Measurements from ENCODE around the gene BAMBI.
"Not testable (repeated sequence)": the region's sequence is repeated elsewhere in the genome, so short reads cannot be mapped to it uniquely, and the experiment has no call there.

Gene BAMBI

GRCh38 chr10:28676968-28677887, at the start of gene BAMBI:
TSS of gene BAMBI (plus strand) at chr10:28677521. CDS start at chr10:28677898, 377 bp downstream.
- DNase-seq: peak; percentile 78

GRCh38 chr10:28628184-28628893, 49.0 kb upstream of the BAMBI start:
- DNase-seq: peak; percentile 33

GRCh38 chr10:28631896-28632583, 45.3 kb upstream of the BAMBI start:
- DNase-seq: no peak

- no peak for DNase-seq
Measured at GRCh38 chr10:28632584-28632945, 44.8 kb upstream of the BAMBI start.

GRCh38 chr10:28633750-28634149, 43.6 kb upstream of the BAMBI start:
- no peak for DNase-seq

- DNase-seq: no peak
Measured at GRCh38 chr10:28637346-28637745, 40.0 kb upstream of the BAMBI start.

- no peak for DNase-seq
Measured at GRCh38 chr10:28638392-28638791, 38.9 kb upstream of the BAMBI start.

GRCh38 chr10:28640551-28640950, 36.8 kb upstream of the BAMBI start:
- DNase-seq: no peak

- no peak for DNase-seq
Measured at GRCh38 chr10:28644647-28645046, 32.7 kb upstream of the BAMBI start.

GRCh38 chr10:28652106-28652505, 25.2 kb upstream of the BAMBI start:
- DNase-seq: no peak

GRCh38 chr10:28652703-28653102, 24.6 kb upstream of the BAMBI start:
- DNase-seq: no peak

GRCh38 chr10:28658824-28659223, 18.5 kb upstream of the BAMBI start:
- DNase-seq: not testable (repeated sequence)

- no peak for DNase-seq
Measured at GRCh38 chr10:28661035-28661434, 16.3 kb upstream of the BAMBI start.

GRCh38 chr10:28663576-28664368, 13.5 kb upstream of the BAMBI start:
- DNase-seq: peak; percentile 49

GRCh38 chr10:28664369-28664740, 13.0 kb upstream of the BAMBI start:
- DNase-seq: no peak

GRCh38 chr10:28666751-28667467, 10.4 kb upstream of the BAMBI start:
- DNase-seq: no peak

GRCh38 chr10:28668363-28669226, 8.7 kb upstream of the BAMBI start:
- no peak for DNase-seq

- DNase-seq: no peak
Measured at GRCh38 chr10:28669227-28670173, 7.8 kb upstream of the BAMBI start.

GRCh38 chr10:28674782-28675181, 2.5 kb upstream of the BAMBI start:
- no peak for DNase-seq
